Tongue (tissue), 2 donors: ENCODE data around the gene HTR7. TPM values are rescaled to one million over a fixed set of nuclear protein-coding genes. Genes with fewer than 3 reads are reported as not detected.
"Not testable (repeated sequence)": the region's sequence is repeated elsewhere in the genome, so short reads cannot be mapped to it uniquely, and the experiment has no call there.

ENCODE experiments used
- DNase-seq: peaks from one replicate; pipeline ENCODE4 v3.0.0-alpha.2; 2015
- total RNA-seq: library from RNA; depleted of rRNA; stranded (reverse); fragments of >200 nt; gene quantifications from one replicate; pipeline ENCODE4 v1.2.3, GENCODE V29; 2014

HTR7 gene
- total RNA-seq, result 0.41 TPM

GRCh38 chr10:90857635-90858460 is at the start of gene HTR7:
HTR7 (minus strand) TSS chr10:90858039; CDS start chr10:90857671, 368 bp downstream.
- DNase-seq, result peak; percentile 71

- DNase-seq, result no peak
Measured at GRCh38 chr10:90906596-90906995, 48.8 kb upstream of the HTR7 start.

- no peak for DNase-seq
Measured at GRCh38 chr10:90905925-90906324, 48.1 kb upstream of the HTR7 start.

- not testable (repeated sequence) for DNase-seq
Measured at GRCh38 chr10:90896916-90897315, 39.1 kb upstream of the HTR7 start.

- DNase-seq, result no peak
Measured at GRCh38 chr10:90893190-90893589, 35.4 kb upstream of the HTR7 start.

GRCh38 chr10:90890347-90890746 is 32.5 kb upstream of the HTR7 start:
- no peak for DNase-seq

- no peak for DNase-seq
Measured at GRCh38 chr10:90889636-90890035, 31.8 kb upstream of the HTR7 start.

- DNase-seq, result no peak
Measured at GRCh38 chr10:90888387-90888786, 30.5 kb upstream of the HTR7 start.

- no peak for DNase-seq
Measured at GRCh38 chr10:90887555-90887954, 29.7 kb upstream of the HTR7 start.

- peak; percentile 6 for DNase-seq
Measured at GRCh38 chr10:90885176-90885575, 27.3 kb upstream of the HTR7 start.

- peak; percentile 90 for DNase-seq
Measured at GRCh38 chr10:90884431-90884830, 26.6 kb upstream of the HTR7 start.

- peak; percentile 64 for DNase-seq
Measured at GRCh38 chr10:90880059-90880719, 22.4 kb upstream of the HTR7 start.

- DNase-seq, result no peak
Measured at GRCh38 chr10:90879062-90879461, 21.2 kb upstream of the HTR7 start.

GRCh38 chr10:90872648-90873020 is 14.8 kb upstream of the HTR7 start:
- DNase-seq, result no peak

- DNase-seq, result peak; percentile 91
Measured at GRCh38 chr10:90871766-90872647, 14.2 kb upstream of the HTR7 start, which contains the start of gene RPP30. RPP30 (plus strand) TSS chr10:90871974; CDS start chr10:90871987, 13 bp downstream.

GRCh38 chr10:90871279-90871765 is 13.5 kb upstream of the HTR7 start:
- DNase-seq, result peak; percentile 86

- no peak for DNase-seq
Measured at GRCh38 chr10:90866050-90866598, 8.3 kb upstream of the HTR7 start.

- peak; percentile 34 for DNase-seq
Measured at GRCh38 chr10:90865401-90865800, 7.6 kb upstream of the HTR7 start.

GRCh38 chr10:90862908-90863514 is 5.2 kb upstream of the HTR7 start:
- DNase-seq, result peak; percentile 38

GRCh38 chr10:90860790-90861189 is 3.0 kb upstream of the HTR7 start:
- DNase-seq, result no peak

GRCh38 chr10:90859321-90859751 is 1.5 kb upstream of the HTR7 start:
- no peak for DNase-seq
